Prostate gland (tissue), 2 donors: ENCODE data around the gene PRR20C.
"Not testable (repeated sequence)": the region's sequence is repeated elsewhere in the genome, so short reads cannot be mapped to it uniquely, and the experiment has no call there.

ENCODE experiments used
- POLR2AphosphoS5 ChIP-seq: sonication (generic); formaldehyde crosslinking; IDR thresholded peaks from one replicate; pipeline ENCODE4 v1.6.1; 2017; ENCODE audit warnings: antibody characterized with exemption
- TF ChIP-seq, protein P1 (sequence below), 4 experiments: fragments of 200-600 bp in 2 of 4; fragments of 450-650 bp in 2 of 4; sonication (generic) in 2 of 4; IDR thresholded peaks; 1 replicate in 3 of 4; 2 replicates in 1 of 4; pipeline ENCODE4 v1.5.1; 2016 to 2019; ENCODE audit warnings: antibody characterized with exemption in 4 of 4, mild to moderate bottlenecking in 2 of 4, moderate library complexity in 2 of 4

DNA sequence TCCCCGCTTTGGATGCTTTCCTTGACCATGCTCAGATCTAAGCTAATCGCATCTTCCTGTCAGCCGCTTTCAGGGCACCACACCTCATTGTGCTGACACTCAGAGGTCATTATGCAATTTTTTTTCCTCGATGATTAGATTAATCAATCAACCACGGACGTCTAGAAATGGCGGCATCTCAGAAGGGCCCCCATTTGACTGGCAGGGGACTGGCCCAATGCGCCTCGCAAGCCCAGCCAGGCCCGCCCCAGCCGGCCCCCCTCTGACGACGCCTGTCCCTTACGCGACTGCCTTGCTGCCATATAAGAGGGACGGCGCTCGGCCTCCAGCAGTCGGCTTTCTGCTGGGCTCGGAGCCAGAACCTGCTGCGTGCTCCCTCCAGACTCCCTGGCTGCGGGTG lies 13.0 kb downstream of the PRR20C start, which contains the start of gene PRR20E:
- TF ChIP-seq, protein P1, sequence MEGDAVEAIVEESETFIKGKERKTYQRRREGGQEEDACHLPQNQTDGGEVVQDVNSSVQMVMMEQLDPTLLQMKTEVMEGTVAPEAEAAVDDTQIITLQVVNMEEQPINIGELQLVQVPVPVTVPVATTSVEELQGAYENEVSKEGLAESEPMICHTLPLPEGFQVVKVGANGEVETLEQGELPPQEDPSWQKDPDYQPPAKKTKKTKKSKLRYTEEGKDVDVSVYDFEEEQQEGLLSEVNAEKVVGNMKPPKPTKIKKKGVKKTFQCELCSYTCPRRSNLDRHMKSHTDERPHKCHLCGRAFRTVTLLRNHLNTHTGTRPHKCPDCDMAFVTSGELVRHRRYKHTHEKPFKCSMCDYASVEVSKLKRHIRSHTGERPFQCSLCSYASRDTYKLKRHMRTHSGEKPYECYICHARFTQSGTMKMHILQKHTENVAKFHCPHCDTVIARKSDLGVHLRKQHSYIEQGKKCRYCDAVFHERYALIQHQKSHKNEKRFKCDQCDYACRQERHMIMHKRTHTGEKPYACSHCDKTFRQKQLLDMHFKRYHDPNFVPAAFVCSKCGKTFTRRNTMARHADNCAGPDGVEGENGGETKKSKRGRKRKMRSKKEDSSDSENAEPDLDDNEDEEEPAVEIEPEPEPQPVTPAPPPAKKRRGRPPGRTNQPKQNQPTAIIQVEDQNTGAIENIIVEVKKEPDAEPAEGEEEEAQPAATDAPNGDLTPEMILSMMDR (IDR thresholded peaks at IDR 0.05), result not testable (repeated sequence)
- not testable (repeated sequence) for TF ChIP-seq POLR2AphosphoS5
